ENCODE data around the gene NSUN2.

NSUN2 gene

DNA sequence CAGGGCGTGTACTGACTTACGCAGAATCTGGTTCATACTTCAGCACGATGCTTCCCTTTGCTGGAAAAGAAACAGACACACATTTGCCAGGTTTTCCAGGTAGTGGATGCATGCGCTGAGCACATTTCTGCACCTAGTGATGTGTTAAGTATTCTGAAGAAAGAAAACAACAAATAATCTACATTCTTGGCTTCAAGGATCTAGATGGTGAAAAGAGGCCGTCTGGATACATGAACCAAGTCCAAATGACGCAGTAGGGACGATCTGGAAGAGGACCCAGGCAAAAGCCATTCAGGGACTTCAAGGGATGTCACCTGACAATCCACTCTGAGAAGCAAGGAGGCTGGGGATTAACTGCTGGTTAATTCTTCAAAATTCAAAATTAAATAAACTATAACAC, 30.4 kb downstream of the NSUN2 start:
- FAIRE-seq = no peak

DNA sequence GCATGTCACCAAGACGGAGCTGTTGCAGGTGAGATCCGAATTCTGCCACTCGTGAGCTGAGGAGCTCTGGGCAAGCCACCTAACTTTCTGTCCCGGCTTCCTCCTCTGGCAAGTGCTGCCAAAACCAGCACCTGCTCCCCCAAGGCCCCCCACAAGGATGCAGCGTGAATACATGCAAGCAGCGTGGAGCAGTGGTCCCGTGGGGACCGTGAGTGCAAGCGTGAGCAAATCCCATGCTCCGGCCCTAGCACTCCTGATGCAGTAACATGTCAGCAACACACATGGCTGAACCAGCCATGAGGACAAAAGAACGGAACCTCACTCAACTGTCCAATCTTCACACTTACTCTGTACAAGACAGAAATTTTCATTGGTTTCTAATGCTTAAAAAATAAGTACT, 31.0 kb downstream of the NSUN2 start:
- FAIRE-seq = no peak

- FAIRE-seq = no peak
These were observed 31.6 kb downstream of the NSUN2 start for GRCh38 chr5:6601271-6601670.

DNA sequence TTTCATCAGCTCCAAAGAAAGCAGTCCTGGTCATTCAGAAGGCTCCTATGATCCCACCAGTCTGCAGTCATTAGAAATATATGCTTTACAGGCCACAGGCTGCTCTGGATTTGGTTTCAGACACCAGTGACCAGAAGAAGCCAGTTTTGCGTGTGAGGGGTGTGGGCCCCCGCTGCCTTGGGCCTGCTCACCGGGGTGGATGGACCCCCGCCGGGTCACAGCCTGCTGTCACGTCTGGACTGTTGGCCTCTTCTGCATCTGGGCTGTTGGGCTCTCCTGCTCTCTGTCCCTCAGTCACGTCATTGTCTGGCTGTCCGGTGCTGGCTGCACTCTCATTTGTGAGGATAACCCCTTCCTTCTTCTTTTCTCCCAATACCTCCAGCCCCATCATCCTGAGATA, 33.1 kb downstream of the NSUN2 start:
- no peak for FAIRE-seq

GRCh38 chr5:6598351-6598900, 34.4 kb downstream of the NSUN2 start:
- no peak for FAIRE-seq

DNA sequence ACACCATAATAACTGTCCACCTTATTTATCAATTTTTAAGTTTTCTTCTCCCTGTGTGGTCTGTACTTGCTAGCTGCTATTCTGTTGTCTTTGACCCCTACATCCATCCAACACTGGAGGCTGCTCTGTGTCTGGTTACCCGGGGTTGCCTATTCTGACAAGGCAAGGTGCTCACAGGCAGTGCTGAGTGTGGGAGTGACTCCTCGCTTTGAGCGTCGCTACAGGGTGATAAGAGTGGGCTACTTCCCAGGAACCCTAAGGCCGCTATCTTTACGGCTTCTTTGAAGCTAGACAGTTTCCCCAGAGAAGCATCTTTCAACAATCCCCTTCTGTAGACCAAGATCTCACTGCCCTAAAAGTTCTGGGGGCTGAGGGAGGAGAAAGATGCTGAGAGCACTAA, 35.3 kb downstream of the NSUN2 start:
- no peak for FAIRE-seq

GRCh38 chr5:6596388-6596787, 36.5 kb downstream of the NSUN2 start:
- FAIRE-seq = no peak

DNA sequence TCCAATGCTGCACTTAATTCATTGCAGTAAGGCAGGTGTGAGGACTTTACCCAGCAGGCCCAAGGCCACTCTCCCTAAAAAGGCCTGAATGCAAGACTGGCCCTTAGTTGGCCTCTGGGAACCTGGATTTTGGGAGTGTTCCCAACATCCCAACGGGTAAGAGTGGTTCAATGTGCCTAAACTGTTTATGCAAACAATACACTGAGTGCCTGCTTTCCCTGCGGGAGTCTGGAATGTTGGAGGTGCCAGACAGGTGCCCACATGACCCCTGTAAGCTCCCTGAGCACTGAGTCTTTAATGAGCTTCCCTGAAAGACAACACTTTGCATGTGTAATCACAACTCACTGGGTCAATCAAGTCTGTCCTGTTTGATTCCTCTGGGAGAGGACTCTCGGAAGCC, 37.4 kb downstream of the NSUN2 start:
- FAIRE-seq = no peak

- FAIRE-seq = no peak
These were observed 38.8 kb downstream of the NSUN2 start for GRCh38 chr5:6594066-6594465.

DNA sequence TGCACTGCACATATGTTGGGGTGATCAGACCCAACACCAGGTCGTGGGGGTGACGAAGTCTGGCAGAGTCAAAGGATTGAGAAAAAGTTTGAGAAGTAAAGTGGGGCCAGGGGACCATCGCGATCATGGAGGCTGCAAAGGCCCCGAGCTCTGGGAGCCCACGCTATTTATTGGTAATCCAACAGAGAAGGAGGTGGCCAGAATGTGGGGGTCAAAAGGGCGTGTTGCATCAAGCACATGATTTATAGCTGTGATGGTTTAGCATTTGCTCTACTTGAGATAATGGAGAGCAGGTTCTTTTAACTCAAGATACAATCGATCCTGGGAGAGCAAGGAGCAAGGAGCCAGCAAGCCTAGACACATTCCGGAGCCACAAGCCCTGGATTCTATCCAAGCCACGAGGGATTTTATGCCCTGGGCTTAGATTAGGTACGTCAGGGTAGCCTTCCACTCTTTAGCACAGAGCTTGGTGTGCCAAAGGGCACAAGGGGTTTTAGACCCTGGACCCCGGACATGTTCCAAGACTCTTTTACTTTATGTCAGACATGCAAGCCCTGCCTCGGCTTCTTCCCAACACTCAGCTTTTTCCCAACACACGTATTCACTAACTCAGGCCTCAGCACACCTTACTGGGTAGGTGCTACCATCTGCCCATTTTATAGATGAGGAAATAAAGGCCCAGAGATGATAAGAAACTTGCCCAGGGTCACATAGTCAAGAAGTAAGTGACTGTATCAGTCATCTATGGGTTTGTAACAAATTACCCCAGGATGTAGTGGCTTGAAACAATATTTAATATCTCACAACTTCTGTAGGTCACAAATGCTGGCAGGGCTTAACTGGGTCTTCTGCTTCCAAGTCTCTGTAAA, 39.5 kb downstream of the NSUN2 start:
- no peak for FAIRE-seq

- no peak for FAIRE-seq
These were observed 40.2 kb downstream of the NSUN2 start for GRCh38 chr5:6592601-6593000.

- FAIRE-seq = no peak
These were observed 41.1 kb downstream of the NSUN2 start for GRCh38 chr5:6591671-6592288.

DNA sequence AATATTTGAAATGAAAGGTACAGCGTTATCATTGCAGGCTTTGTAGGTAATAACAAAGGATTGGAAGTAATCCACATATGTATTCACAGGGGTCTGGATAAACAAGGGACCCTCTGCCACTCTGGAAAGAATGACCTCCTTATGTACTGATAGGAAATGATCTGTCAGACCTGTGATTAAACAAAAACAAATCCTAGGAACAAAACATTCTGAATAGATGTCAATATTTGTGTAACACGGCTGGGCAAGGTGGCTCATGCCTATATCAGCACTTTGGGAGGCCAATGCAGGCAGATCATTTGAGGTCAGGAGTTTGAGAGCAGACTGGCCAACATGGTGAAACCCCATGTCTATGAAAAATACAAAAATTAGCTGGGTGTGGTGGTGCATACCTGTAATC, 42.3 kb downstream of the NSUN2 start:
- no peak for FAIRE-seq

GRCh38 chr5:6587171-6587570, 45.7 kb downstream of the NSUN2 start:
- no peak for FAIRE-seq

- no peak for FAIRE-seq
These were observed 46.2 kb downstream of the NSUN2 start for GRCh38 chr5:6586647-6587042.

DNA sequence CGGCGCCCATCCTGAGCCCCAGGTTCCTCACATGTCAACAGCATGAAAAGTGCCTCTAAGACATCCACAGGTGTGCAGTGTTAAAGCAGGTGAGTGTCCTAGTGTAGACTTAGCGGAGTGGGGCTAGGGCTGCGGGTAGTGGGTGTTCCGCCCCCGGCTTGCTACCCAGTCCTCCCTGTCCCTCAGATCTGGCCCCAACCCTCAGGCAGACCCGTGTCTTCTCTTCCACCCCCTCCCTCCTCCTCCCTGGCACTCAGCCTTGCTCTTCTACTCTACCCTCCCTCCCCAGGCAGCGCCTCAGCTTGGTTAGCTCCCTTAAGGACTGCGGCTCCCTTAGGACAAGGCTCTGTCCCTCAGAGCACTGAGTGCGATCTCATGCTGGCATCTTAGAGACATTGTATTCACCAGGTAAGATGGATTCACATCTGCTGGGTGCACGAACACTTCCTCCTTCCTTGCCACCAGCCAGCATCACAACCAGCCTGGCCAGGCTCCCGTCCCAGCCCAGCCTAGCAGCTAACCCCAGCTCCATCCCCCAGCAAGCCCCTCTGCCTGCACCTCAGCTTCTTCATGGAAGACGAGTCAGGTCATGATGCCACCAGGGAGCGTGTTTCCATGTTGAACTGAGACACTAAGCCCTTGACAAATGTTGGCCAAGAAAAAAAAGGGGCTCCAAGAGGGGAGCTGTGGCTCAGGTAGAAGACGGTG, 46.8 kb downstream of the NSUN2 start:
- no peak for FAIRE-seq

GRCh38 chr5:6585168-6585567, 47.7 kb downstream of the NSUN2 start:
- FAIRE-seq = no peak

DNA sequence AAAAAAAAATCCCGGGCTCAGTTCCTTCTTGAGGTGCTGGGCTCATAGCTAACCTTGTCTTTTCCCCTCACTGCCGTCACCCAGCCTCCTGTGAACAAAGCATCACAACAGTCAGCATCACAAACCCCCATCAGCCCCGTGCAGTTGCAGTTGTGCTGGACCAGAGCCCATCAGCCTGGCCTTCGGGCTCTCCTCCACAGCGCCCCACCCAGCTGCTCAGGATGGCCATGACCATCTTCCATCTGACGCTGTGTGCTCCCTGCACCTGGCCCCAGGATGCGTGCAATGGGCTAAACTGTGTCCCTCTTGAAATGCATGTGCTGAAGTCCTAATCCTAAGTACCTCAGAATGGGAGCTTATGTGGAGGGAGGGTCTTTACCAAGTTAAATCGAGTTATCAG, 48.1 kb downstream of the NSUN2 start:
- FAIRE-seq = no peak

GRCh38 chr5:6584101-6584645, 48.7 kb downstream of the NSUN2 start:
- FAIRE-seq = no peak

- FAIRE-seq = no peak
These were observed 49.6 kb downstream of the NSUN2 start for GRCh38 chr5:6583049-6583880.

- FAIRE-seq = no peak
These were observed 50.3 kb downstream of the NSUN2 start for GRCh38 chr5:6582507-6583048.
